Panc1 (cell line): ENCODE measurements around the gene TRIO.

Experiments
- POLR2AphosphoS5 ChIP-seq: IDR thresholded peaks from 2 replicates; pipeline ENCODE4 v1.6.1; 2012; ENCODE audit warnings: mild to moderate bottlenecking, low read depth, low read length, moderate library complexity
- SIN3A ChIP-seq: IDR thresholded peaks from 2 replicates; pipeline ENCODE4 v1.6.1; 2012; ENCODE audit warnings: low read depth, mild to moderate bottlenecking, low read length, moderate library complexity, borderline replicate concordance; ENCODE audit not compliant: insufficient read depth
- TCF7L2 ChIP-seq: IDR thresholded peaks from 2 replicates; pipeline ENCODE4 v1.6.1; 2011; ENCODE audit warnings: mild to moderate bottlenecking, low read depth, low read length, inconsistent platforms
- TF ChIP-seq, protein P1 (sequence below): fragments of 450-650 bp; IDR thresholded peaks from 2 replicates; pipeline ENCODE4 v1.5.1; 2017; ENCODE audit warnings: mild to moderate bottlenecking
- TF ChIP-seq, protein P2 (sequence below), 2 experiments: IDR thresholded peaks; 2 replicates each; pipeline ENCODE4 v1.6.1; 2011 to 2012; ENCODE audit warnings: low read depth in 2 of 2, control low read depth in 1 of 2, low read length in 1 of 2, mild to moderate bottlenecking in 1 of 2, moderate library complexity in 1 of 2; ENCODE audit not compliant: insufficient read depth in 1 of 2

DNA sequence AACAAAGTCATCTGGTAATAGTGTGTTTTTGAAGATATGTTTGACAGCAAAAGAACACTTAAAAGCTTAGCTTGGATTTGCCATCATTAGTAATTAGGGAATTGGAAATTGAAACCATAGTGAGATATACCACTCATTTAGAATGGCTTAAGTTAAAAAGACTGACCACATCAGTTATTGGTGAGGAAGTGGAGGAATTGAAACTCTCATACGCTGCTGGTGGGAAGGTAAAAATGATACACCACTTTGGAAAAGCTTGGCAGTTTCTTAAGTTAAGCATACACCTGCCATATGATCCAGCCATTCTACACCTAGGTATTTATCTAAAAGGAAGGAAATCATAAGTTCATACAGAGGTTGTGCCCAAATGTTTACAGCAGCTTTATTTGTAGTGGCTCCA, 213.2 kb downstream of the TRIO start:
- TF ChIP-seq, protein P1, sequence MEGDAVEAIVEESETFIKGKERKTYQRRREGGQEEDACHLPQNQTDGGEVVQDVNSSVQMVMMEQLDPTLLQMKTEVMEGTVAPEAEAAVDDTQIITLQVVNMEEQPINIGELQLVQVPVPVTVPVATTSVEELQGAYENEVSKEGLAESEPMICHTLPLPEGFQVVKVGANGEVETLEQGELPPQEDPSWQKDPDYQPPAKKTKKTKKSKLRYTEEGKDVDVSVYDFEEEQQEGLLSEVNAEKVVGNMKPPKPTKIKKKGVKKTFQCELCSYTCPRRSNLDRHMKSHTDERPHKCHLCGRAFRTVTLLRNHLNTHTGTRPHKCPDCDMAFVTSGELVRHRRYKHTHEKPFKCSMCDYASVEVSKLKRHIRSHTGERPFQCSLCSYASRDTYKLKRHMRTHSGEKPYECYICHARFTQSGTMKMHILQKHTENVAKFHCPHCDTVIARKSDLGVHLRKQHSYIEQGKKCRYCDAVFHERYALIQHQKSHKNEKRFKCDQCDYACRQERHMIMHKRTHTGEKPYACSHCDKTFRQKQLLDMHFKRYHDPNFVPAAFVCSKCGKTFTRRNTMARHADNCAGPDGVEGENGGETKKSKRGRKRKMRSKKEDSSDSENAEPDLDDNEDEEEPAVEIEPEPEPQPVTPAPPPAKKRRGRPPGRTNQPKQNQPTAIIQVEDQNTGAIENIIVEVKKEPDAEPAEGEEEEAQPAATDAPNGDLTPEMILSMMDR = no peak
- TF ChIP-seq SIN3A = no peak
- TF ChIP-seq POLR2AphosphoS5 = no peak
- TF ChIP-seq, protein P2, sequence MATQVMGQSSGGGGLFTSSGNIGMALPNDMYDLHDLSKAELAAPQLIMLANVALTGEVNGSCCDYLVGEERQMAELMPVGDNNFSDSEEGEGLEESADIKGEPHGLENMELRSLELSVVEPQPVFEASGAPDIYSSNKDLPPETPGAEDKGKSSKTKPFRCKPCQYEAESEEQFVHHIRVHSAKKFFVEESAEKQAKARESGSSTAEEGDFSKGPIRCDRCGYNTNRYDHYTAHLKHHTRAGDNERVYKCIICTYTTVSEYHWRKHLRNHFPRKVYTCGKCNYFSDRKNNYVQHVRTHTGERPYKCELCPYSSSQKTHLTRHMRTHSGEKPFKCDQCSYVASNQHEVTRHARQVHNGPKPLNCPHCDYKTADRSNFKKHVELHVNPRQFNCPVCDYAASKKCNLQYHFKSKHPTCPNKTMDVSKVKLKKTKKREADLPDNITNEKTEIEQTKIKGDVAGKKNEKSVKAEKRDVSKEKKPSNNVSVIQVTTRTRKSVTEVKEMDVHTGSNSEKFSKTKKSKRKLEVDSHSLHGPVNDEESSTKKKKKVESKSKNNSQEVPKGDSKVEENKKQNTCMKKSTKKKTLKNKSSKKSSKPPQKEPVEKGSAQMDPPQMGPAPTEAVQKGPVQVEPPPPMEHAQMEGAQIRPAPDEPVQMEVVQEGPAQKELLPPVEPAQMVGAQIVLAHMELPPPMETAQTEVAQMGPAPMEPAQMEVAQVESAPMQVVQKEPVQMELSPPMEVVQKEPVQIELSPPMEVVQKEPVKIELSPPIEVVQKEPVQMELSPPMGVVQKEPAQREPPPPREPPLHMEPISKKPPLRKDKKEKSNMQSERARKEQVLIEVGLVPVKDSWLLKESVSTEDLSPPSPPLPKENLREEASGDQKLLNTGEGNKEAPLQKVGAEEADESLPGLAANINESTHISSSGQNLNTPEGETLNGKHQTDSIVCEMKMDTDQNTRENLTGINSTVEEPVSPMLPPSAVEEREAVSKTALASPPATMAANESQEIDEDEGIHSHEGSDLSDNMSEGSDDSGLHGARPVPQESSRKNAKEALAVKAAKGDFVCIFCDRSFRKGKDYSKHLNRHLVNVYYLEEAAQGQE (IDR thresholded peaks at IDR 0.05; ENCODE audit: insufficient read depth in 1 of 2, low read depth in 2 of 2, low read length in 1 of 2) = no peak
- TF ChIP-seq TCF7L2 = no peak
